GM12891 (cell line): Measurements from ENCODE around the gene NGF.

ENCODE experiments used
- PAX5 ChIP-seq: IDR thresholded peaks from 2 replicates; pipeline ENCODE4 v1.6.1; 2011; ENCODE audit warnings: low read length, moderate library complexity, mild to moderate bottlenecking; ENCODE audit not compliant: insufficient read depth, severe bottlenecking
- POLR2A ChIP-seq: IDR thresholded peaks from 2 replicates; pipeline ENCODE4 v1.6.1; 2011; ENCODE audit warnings: low read depth, low read length, control low read depth
- POLR2AphosphoS5 ChIP-seq: IDR thresholded peaks from 2 replicates; pipeline ENCODE4 v1.6.1; 2011; ENCODE audit warnings: low read depth, low read length, control low read depth
- POU2F2 ChIP-seq: IDR thresholded peaks from 2 replicates; pipeline ENCODE4 v1.6.1; 2011; ENCODE audit warnings: low read depth, mild to moderate bottlenecking, control low read depth, low read length, moderate library complexity
- SPI1 ChIP-seq: IDR thresholded peaks from 2 replicates; pipeline ENCODE4 v1.6.1; 2011; ENCODE audit warnings: low read depth, low read length, control low read depth
- TAF1 ChIP-seq: IDR thresholded peaks from 2 replicates; pipeline ENCODE4 v1.6.1; 2011; ENCODE audit warnings: low read depth, low read length, control low read depth

DNA sequence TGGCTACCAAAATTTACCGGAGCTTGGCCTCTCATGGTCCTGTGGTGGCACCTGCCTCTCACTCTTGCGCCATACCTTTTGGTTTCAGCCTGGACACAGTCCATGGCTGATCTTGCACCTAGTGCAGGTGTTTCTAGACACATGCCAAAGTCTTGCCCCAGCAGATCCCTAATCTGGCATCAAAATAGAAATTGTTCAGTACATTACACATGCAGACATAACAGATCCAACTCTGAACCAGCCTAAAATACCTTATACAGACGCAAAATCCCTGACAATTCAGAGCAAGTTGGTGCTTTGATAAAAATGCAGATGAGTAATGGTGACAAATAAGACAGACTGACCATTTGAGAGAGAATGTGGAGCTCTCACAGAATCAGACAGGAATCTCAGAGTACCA lies 44.1 kb downstream of the NGF start:
- TF ChIP-seq POLR2A (no peak), POLR2AphosphoS5 (no peak), TAF1 (no peak), PAX5 (no peak), SPI1 (no peak), POU2F2 (no peak)
